SK-N-SH (cell line): ENCODE results near the gene CNTN4. TPM values are rescaled to one million over a fixed set of nuclear protein-coding genes. Genes with fewer than 3 reads are reported as not detected.

Experiments
- CTCF ChIA-PET: fragments of 300-600, 350-600 bp; formaldehyde crosslinking; extraction: SDS; loops from one replicate; lab custom pipeline; 2021; lab: Yijun Ruan, JAX
- POLR2A ChIA-PET: fragments of 350-600 bp; sonication (Branson Sonifier 250); formaldehyde crosslinking; extraction: SDS; loops from one replicate; lab custom pipeline; 2020; ENCODE audit warnings: antibody characterized with exemption, inconsistent platforms; lab: Yijun Ruan, JAX
- DNase-seq: peaks from one replicate; pipeline ENCODE4 v3.0.0; 2012
- H2AFZ ChIP-seq: fragments of 200-600 bp; sonication (generic); 2 replicates; pipeline ENCODE4 v1.8.1; 2016; ENCODE audit warnings: antibody characterized with exemption, mild to moderate bottlenecking, low read depth
- H3F3A ChIP-seq: fragments of 200-600 bp; sonication (generic); replicated peaks from 2 replicates; pipeline ENCODE3; 2016; ENCODE audit warnings: antibody characterized with exemption, mild to moderate bottlenecking; ENCODE audit not compliant: insufficient read depth
- H3K27ac ChIP-seq, 2 experiments: fragments of 200-500 bp in 1 of 2; fragments of 200-600 bp in 1 of 2; sonication (Bioruptor generic) in 1 of 2; sonication (generic), shearing (Covaris generic) in 1 of 2; 2 replicates each; pipeline versions ENCODE4 v1.5.1 to v1.6.1; 2014 to 2016; ENCODE audit warnings: low read depth in 2 of 2, inconsistent platforms in 1 of 2, low read length in 1 of 2, mild to moderate bottlenecking in 1 of 2, mixed read lengths in 1 of 2
- H3K27me3 ChIP-seq: fragments of 200-600 bp; sonication (generic), shearing (Covaris generic); 2 replicates; pipeline ENCODE4 v1.6.1; 2016; ENCODE audit warnings: mixed run types; ENCODE audit not compliant: insufficient read depth
- H3K36me3 ChIP-seq, 2 experiments: fragments of 200-500 bp in 1 of 2; fragments of 200-600 bp in 1 of 2; sonication (Bioruptor generic) in 1 of 2; sonication (generic) in 1 of 2; replicated peaks in 1 of 2; 2 replicates each; pipeline versions ENCODE3 to v1.5.1; 2014 to 2016; ENCODE audit warnings: low read length in 1 of 2, mild to moderate bottlenecking in 1 of 2; ENCODE audit not compliant: insufficient read depth in 2 of 2, control insufficient read depth in 1 of 2
- H3K4me1 ChIP-seq, 2 experiments: fragments of 200-500 bp in 1 of 2; fragments of 200-600 bp in 1 of 2; sonication (Bioruptor generic) in 1 of 2; sonication (generic), shearing (Covaris generic) in 1 of 2; 2 replicates each; pipeline versions ENCODE4 v1.5.1 to v1.6.1; 2014 to 2016; ENCODE audit warnings: low read depth in 1 of 2, low read length in 1 of 2, mixed run types in 1 of 2; ENCODE audit not compliant: insufficient read depth in 2 of 2, control insufficient read depth in 1 of 2
- H3K4me2 ChIP-seq: fragments of 200-600 bp; sonication (generic), shearing (Covaris generic); 2 replicates; pipeline ENCODE4 v1.6.1; 2017; ENCODE audit warnings: mixed run types
- H3K4me3 ChIP-seq, 2 experiments: fragments of 200-500 bp in 1 of 2; fragments of 200-600 bp in 1 of 2; sonication (Bioruptor generic) in 1 of 2; sonication (generic), shearing (Covaris generic) in 1 of 2; 2 replicates each; pipeline versions ENCODE4 v1.5.1 to v1.8.1; 2014 to 2016; ENCODE audit warnings: low read depth in 2 of 2, inconsistent platforms in 1 of 2, low read length in 1 of 2, mild to moderate bottlenecking in 1 of 2, mixed read lengths in 1 of 2, moderate library complexity in 1 of 2
- H3K79me2 ChIP-seq: fragments of 200-600 bp; sonication (generic); 2 replicates; pipeline ENCODE4 v1.8.1; 2017; ENCODE audit warnings: mild to moderate bottlenecking; ENCODE audit not compliant: insufficient read depth
- H3K9ac ChIP-seq: fragments of 200-600 bp; sonication (generic); 2 replicates; pipeline ENCODE4 v1.6.1; 2017; ENCODE audit warnings: mixed run types
- H3K9me2 ChIP-seq: fragments of 200-600 bp; sonication (generic); 2 replicates; pipeline ENCODE4 v1.6.1; 2017; ENCODE audit warnings: mixed run types
- H3K9me3 ChIP-seq: fragments of 200-600 bp; sonication (generic); 2 replicates; pipeline ENCODE4 v1.6.1; 2017; ENCODE audit warnings: mixed run types, mild to moderate bottlenecking, moderate library complexity
- H4K20me1 ChIP-seq: fragments of 200-600 bp; sonication (generic); 2 replicates; pipeline ENCODE4 v1.6.1; 2017; ENCODE audit warnings: mild to moderate bottlenecking, mixed run types; ENCODE audit not compliant: insufficient read depth
- CHD2 ChIP-seq: fragments of 150-350 bp; IDR thresholded peaks from 2 replicates; pipeline ENCODE4 v1.6.1; 2018; ENCODE audit warnings: low read length; ENCODE audit not compliant: partially characterized antibody
- ELF1 ChIP-seq: IDR thresholded peaks from 2 replicates; pipeline ENCODE4 v1.4.0; 2012
- EP300 ChIP-seq, 2 experiments: IDR thresholded peaks; 2 replicates each; pipeline versions ENCODE4 v1.4.0 to v1.6.1; 2012; ENCODE audit warnings: borderline replicate concordance in 1 of 2, low read depth in 1 of 2, low read length in 1 of 2
- FOSL2 ChIP-seq: IDR thresholded peaks from 2 replicates; pipeline ENCODE4 v1.4.0; 2012; ENCODE audit warnings: low read depth, mild to moderate bottlenecking, moderate library complexity, borderline replicate concordance
- FOXJ3 ChIP-seq: sonication (generic); formaldehyde crosslinking; IDR thresholded peaks from 2 replicates; pipeline ENCODE4 v1.5.1; 2020; ENCODE audit warnings: mild to moderate bottlenecking, missing genetic modification reagents
- GABPA ChIP-seq: IDR thresholded peaks from 2 replicates; pipeline ENCODE4 v1.4.0; 2012; ENCODE audit warnings: low read depth, mild to moderate bottlenecking
- GATA2 ChIP-seq: sonication (generic); formaldehyde crosslinking; IDR thresholded peaks from 2 replicates; pipeline ENCODE4 v1.5.0; 2020; ENCODE audit warnings: mild to moderate bottlenecking, missing genetic modification reagents
- MEF2A ChIP-seq: IDR thresholded peaks from 2 replicates; pipeline ENCODE4 v1.4.0; 2012; ENCODE audit warnings: low read depth, borderline replicate concordance
- NFIC ChIP-seq: IDR thresholded peaks from 2 replicates; pipeline ENCODE4 v1.4.0; 2012; ENCODE audit warnings: borderline replicate concordance
- NRF1 ChIP-seq: IDR thresholded peaks from 2 replicates; pipeline ENCODE4 v1.6.1; 2012; ENCODE audit warnings: low read depth, mild to moderate bottlenecking, low read length
- POLR2AphosphoS5 ChIP-seq: IDR thresholded peaks from 2 replicates; pipeline ENCODE4 v1.6.1; 2012; ENCODE audit warnings: low read depth, low read length
- RCOR1 ChIP-seq: fragments of 150-350 bp; IDR thresholded peaks from 2 replicates; pipeline ENCODE4 v1.6.1; 2017; ENCODE audit warnings: antibody characterized with exemption, low read length
- RFX5 ChIP-seq: IDR thresholded peaks from 2 replicates; pipeline ENCODE4 v1.6.1; 2012; ENCODE audit warnings: mild to moderate bottlenecking, improper control_type of control experiment, low read length
- TAF1 ChIP-seq: IDR thresholded peaks from 2 replicates; pipeline ENCODE4 v1.6.1; 2012; ENCODE audit warnings: low read depth, mild to moderate bottlenecking, low read length, moderate library complexity, borderline replicate concordance
- TCF12 ChIP-seq: IDR thresholded peaks from 2 replicates; pipeline ENCODE4 v1.4.0; 2012
- TEAD4 ChIP-seq: IDR thresholded peaks from 2 replicates; pipeline ENCODE4 v1.4.0; 2012; ENCODE audit warnings: mild to moderate bottlenecking, borderline replicate concordance; ENCODE audit not compliant: insufficient read depth
- USF2 ChIP-seq: fragments of 150-350 bp; IDR thresholded peaks from 2 replicates; pipeline ENCODE4 v1.6.1; 2017; ENCODE audit warnings: antibody characterized with exemption, low read length, low read depth, borderline replicate concordance
- YY1 ChIP-seq: IDR thresholded peaks from 2 replicates; pipeline ENCODE4 v1.4.0; 2012; ENCODE audit warnings: low read depth, mild to moderate bottlenecking
- WGBS: methylation state at CpG from one replicate; pipeline ENCODE4 v1.1.6; 2017; ENCODE audit warnings: low lambda C conversion rate; 5-methylcytosine and 5-hydroxymethylcytosine counted together
- polyA plus RNA-seq, 3 experiments: library from polyadenylated mRNA; depleted of rRNA; stranded (reverse); fragments of >200 nt; gene quantifications; 2 replicates each; pipeline ENCODE4 v1.2.3, GENCODE V29; 2012
- TF ChIP-seq, protein P1 (sequence below): IDR thresholded peaks from 2 replicates; pipeline ENCODE4 v1.4.0; 2012; ENCODE audit warnings: low read depth
- TF ChIP-seq, protein P2 (sequence below): fragments of 150-350 bp; IDR thresholded peaks from 2 replicates; pipeline ENCODE4 v1.6.1; 2016; ENCODE audit warnings: mild to moderate bottlenecking, low read depth, low read length
- TF ChIP-seq, protein P3 (sequence below): IDR thresholded peaks from 2 replicates; pipeline ENCODE4 v1.4.0; 2012; ENCODE audit warnings: low read depth, borderline replicate concordance

Gene CNTN4
- polyA plus RNA-seq, 1 of the 3 experiments (the other 2 are of a cell fraction): 0.12 TPM

GRCh38 chr3:2770451-2770850 is 671.8 kb downstream of the CNTN4 start:
- no peaks in the 10 kb centered on the region for H3K36me3 ChIP-seq
- no peak overlapping the region for H3K4me3 ChIP-seq
- no peak overlapping the region for H3K9ac ChIP-seq
- no peaks in the 10 kb centered on the region for H4K20me1 ChIP-seq
- TF ChIP-seq RCOR1 (no peak), FOSL2 (no peak), YY1 (no peak), MEF2A (no peak), NRF1 (no peak), ELF1 (no peak), TAF1 (no peak), TEAD4 (no peak), RFX5 (no peak), NFIC (no peak), TCF12 (no peak)
- TF ChIP-seq, protein P1, sequence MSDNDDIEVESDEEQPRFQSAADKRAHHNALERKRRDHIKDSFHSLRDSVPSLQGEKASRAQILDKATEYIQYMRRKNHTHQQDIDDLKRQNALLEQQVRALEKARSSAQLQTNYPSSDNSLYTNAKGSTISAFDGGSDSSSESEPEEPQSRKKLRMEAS: no peak
- TF ChIP-seq, protein P2, sequence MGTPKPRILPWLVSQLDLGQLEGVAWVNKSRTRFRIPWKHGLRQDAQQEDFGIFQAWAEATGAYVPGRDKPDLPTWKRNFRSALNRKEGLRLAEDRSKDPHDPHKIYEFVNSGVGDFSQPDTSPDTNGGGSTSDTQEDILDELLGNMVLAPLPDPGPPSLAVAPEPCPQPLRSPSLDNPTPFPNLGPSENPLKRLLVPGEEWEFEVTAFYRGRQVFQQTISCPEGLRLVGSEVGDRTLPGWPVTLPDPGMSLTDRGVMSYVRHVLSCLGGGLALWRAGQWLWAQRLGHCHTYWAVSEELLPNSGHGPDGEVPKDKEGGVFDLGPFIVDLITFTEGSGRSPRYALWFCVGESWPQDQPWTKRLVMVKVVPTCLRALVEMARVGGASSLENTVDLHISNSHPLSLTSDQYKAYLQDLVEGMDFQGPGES: no peak
- TF ChIP-seq, protein P3, sequence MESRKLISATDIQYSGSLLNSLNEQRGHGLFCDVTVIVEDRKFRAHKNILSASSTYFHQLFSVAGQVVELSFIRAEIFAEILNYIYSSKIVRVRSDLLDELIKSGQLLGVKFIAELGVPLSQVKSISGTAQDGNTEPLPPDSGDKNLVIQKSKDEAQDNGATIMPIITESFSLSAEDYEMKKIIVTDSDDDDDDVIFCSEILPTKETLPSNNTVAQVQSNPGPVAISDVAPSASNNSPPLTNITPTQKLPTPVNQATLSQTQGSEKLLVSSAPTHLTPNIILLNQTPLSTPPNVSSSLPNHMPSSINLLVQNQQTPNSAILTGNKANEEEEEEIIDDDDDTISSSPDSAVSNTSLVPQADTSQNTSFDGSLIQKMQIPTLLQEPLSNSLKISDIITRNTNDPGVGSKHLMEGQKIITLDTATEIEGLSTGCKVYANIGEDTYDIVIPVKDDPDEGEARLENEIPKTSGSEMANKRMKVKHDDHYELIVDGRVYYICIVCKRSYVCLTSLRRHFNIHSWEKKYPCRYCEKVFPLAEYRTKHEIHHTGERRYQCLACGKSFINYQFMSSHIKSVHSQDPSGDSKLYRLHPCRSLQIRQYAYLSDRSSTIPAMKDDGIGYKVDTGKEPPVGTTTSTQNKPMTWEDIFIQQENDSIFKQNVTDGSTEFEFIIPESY: no peak
- no peaks in the 10 kb centered on the region for H3F3A ChIP-seq
- H2AFZ ChIP-seq: no peak overlapping the region
- ChIA-PET CTCF (no interaction called here), POLR2A (no interaction called here)
- H3K27me3 ChIP-seq: no peaks in the 10 kb centered on the region
- H3K79me2 ChIP-seq: no peaks in the 10 kb centered on the region
- H3K9me2 ChIP-seq: no peaks in the 10 kb centered on the region
- H3K9me3 ChIP-seq: no peaks in the 10 kb centered on the region
- no peaks in the 10 kb centered on the region; a peak in 2 of 4 replicates for H3K4me1 ChIP-seq
- DNase-seq: no peak
- WGBS: 28% methylated on average over 2 of the region's 2 CpGs
- no peak overlapping the region for H3K4me2 ChIP-seq
- H3K27ac ChIP-seq: no peak overlapping the region

GRCh38 chr3:2771193-2771592 is 672.5 kb downstream of the CNTN4 start:
- Histone ChIP-seq H3K9me2 (no peaks in the 10 kb centered on the region), H3K9ac (no peak overlapping the region), H3K27ac (no peak overlapping the region), H4K20me1 (no peaks in the 10 kb centered on the region), H3K9me3 (no peaks in the 10 kb centered on the region), H3K79me2 (no peaks in the 10 kb centered on the region), H3K4me3 (no peak overlapping the region), H2AFZ (no peak overlapping the region), H3K36me3 (no peaks in the 10 kb centered on the region), H3F3A (no peaks in the 10 kb centered on the region), H3K27me3 (no peaks in the 10 kb centered on the region), H3K4me1 (no peaks in the 10 kb centered on the region; a peak in 2 of 4 replicates), H3K4me2 (no peak overlapping the region)
- POLR2A ChIA-PET: no interaction called here
- DNase-seq: no peak
- CTCF ChIA-PET: no interaction called here
- TF ChIP-seq TEAD4: no peak
- TF ChIP-seq POLR2AphosphoS5: no peak
- TF ChIP-seq ELF1: no peak
- TF ChIP-seq CHD2: no peak
- no peak for TF ChIP-seq GABPA
- TF ChIP-seq USF2: no peak
- no peak for TF ChIP-seq RCOR1
- TF ChIP-seq FOXJ3: no peak
- TF ChIP-seq, protein P3: no peak
- no peak for TF ChIP-seq GATA2 (CRISPR knock-in tag)
- no peak for TF ChIP-seq EP300 (IDR thresholded peaks at IDR 0.05; ENCODE audit: borderline replicate concordance in 1 of 2, low read depth in 1 of 2, low read length in 1 of 2)
